ENCODE measurements around the gene GRIN1.

GRIN1 gene

GRCh38 chr9:137109250-137110146 is 29.5 kb upstream of the GRIN1 start:
- Mint-ChIP-seq H3K9me3 (no peaks in the 10 kb centered on the region), H3K4me1 (peaks cover 18% of the 10 kb centered on the region), H3K27ac (peak overlapping the region in 1 of 2 donors; percentile 34), H3K27me3 (no peaks in the 10 kb centered on the region), H3K4me3 (no peak overlapping the region)
- DNase-seq: no peak
- ATAC-seq: no peak

GRCh38 chr9:137110147-137110910 is 28.6 kb upstream of the GRIN1 start:
- peaks cover 18% of the 10 kb centered on the region for H3K4me1 Mint-ChIP-seq
- H3K27ac Mint-ChIP-seq: peak overlapping the region in 1 of 2 donors; percentile 42
- ATAC-seq (no peak), DNase-seq (no peak)
- no peak overlapping the region for H3K4me3 Mint-ChIP-seq
- no peaks in the 10 kb centered on the region for H3K27me3 Mint-ChIP-seq
- H3K9me3 Mint-ChIP-seq: no peaks in the 10 kb centered on the region

GRCh38 chr9:137110911-137111787 is 27.8 kb upstream of the GRIN1 start:
- H3K9me3 Mint-ChIP-seq: no peaks in the 10 kb centered on the region
- H3K4me3 Mint-ChIP-seq: no peak overlapping the region
- H3K4me1 Mint-ChIP-seq: peaks cover 18% of the 10 kb centered on the region
- ATAC-seq (no peak), DNase-seq (no peak)
- H3K27me3 Mint-ChIP-seq: no peaks in the 10 kb centered on the region
- peak overlapping the region in 1 of 2 donors; percentile 42 for H3K27ac Mint-ChIP-seq

GRCh38 chr9:137111788-137112563 is 27.0 kb upstream of the GRIN1 start:
- H3K9me3 Mint-ChIP-seq: no peaks in the 10 kb centered on the region

GRCh38 chr9:137112564-137113384 is 26.2 kb upstream of the GRIN1 start:
- DNase-seq (no peak), ATAC-seq (no peak)
- H3K9me3 Mint-ChIP-seq: no peaks in the 10 kb centered on the region
- H3K27ac Mint-ChIP-seq: no peak overlapping the region
- H3K4me3 Mint-ChIP-seq: peak overlapping the region; percentile 82 to 85
- H3K27me3 Mint-ChIP-seq: no peaks in the 10 kb centered on the region
- peaks cover 18% of the 10 kb centered on the region for H3K4me1 Mint-ChIP-seq

More at GRCh38 chr9:137111788-137112563, 27.0 kb upstream of the GRIN1 start:
- Mint-ChIP-seq H3K27ac (peak overlapping the region in 1 of 2 donors; percentile 42), H3K4me1 (peaks cover 18% of the 10 kb centered on the region), H3K27me3 (no peaks in the 10 kb centered on the region), H3K4me3 (peak overlapping the region in 1 of 2 donors; percentile 26)
- no peak for DNase-seq
- ATAC-seq: no peak

DNA sequence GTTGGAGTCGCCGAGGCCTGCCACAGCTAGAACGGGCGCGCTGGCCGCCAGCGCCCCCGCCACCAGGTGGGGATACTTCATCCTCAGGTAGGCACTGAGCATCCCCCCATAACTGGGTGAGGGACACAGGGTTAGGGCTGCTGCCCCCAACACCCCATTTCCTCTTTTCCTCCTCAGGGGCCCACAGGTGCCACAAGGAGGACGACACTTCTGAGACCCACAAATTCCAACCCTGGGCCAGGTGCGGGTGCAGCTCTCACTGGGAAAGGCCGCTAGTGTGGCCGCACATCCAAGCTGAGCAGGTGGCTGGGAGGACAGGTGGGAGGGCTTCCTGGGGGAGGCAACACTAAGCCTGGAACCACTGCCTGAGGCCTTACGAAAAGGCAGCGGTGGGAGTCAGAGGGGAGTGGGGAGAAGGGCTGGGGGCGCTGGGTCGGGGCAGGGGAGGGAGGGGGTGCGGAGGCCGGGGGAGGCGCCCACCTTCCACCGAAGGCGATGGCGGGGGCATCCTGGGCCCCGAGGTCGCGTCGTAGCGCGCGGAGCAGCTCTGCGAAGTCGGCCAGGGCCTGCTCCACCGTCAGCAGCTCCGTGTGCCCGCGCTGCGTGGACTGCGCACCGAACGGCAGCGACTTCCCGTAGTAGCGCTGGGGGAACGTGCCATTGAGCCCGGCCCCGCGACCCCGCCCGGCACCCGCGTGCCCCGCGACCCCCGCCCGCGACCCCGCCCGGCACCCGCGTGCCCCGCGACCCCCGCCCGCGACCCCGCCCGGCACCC is 25.4 kb upstream of the GRIN1 start:
- H3K4me3 Mint-ChIP-seq: peak overlapping the region; percentile 82 to 85
- peak; percentile 56 for ATAC-seq
- no peak for DNase-seq
- H3K4me1 Mint-ChIP-seq: peaks cover 19% of the 10 kb centered on the region
- peak overlapping the region; percentile 57 to 97 for H3K27ac Mint-ChIP-seq
- no peaks in the 10 kb centered on the region for H3K27me3 Mint-ChIP-seq
- no peaks in the 10 kb centered on the region for H3K9me3 Mint-ChIP-seq

DNA sequence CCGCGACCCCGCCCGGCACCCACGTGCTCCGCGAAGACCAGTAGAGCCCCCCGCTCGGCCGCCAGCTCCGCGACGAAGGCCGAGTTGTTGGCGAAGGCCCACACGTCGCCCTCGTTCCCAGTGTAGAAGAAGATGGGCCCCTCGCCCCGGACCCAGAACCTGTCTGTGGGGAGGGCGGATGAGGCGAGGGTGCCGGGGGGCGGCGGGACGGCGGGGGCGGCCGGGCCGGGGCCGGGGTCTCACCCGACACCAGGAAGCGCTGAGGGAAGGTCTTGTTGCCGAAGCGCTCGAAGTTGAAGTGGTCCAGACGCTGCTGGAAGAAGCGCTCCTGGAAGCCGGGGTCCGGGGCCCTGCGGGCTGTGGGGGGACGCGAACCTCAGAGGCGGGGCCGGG is 24.7 kb upstream of the GRIN1 start:
- ATAC-seq (peak; percentile 36), DNase-seq (no peak)
- Mint-ChIP-seq H3K4me3 (peak overlapping the region; percentile 72 to 74), H3K27me3 (no peaks in the 10 kb centered on the region), H3K27ac (peak overlapping the region; percentile 12 to 69), H3K9me3 (no peaks in the 10 kb centered on the region), H3K4me1 (peaks cover 25% of the 10 kb centered on the region)

GRCh38 chr9:137114613-137115393 is 24.2 kb upstream of the GRIN1 start, which contains the start of gene DPP7:
TSS of gene DPP7 (minus strand) at chr9:137114733. CDS start at chr9:137114713, 20 bp downstream.
- Mint-ChIP-seq H3K27me3 (no peaks in the 10 kb centered on the region), H3K4me1 (peaks cover 28% of the 10 kb centered on the region), H3K9me3 (no peaks in the 10 kb centered on the region), H3K4me3 (peak within 1 kb of the TSS; percentile 82 to 85), H3K27ac (peak within 1 kb of the TSS; percentile 69 to 97)
- peak; percentile 84 for ATAC-seq
- peak; percentile 76 to 80 for DNase-seq

GRCh38 chr9:137115394-137116026 is 23.4 kb upstream of the GRIN1 start:
- H3K4me3 Mint-ChIP-seq: peak overlapping the region; percentile 66 to 69
- peaks cover 28% of the 10 kb centered on the region for H3K4me1 Mint-ChIP-seq
- H3K27me3 Mint-ChIP-seq: no peaks in the 10 kb centered on the region
- DNase-seq (no peak), ATAC-seq (no peak)
- peak overlapping the region in 1 of 2 donors; percentile 59 for H3K27ac Mint-ChIP-seq
- no peaks in the 10 kb centered on the region for H3K9me3 Mint-ChIP-seq

DNA sequence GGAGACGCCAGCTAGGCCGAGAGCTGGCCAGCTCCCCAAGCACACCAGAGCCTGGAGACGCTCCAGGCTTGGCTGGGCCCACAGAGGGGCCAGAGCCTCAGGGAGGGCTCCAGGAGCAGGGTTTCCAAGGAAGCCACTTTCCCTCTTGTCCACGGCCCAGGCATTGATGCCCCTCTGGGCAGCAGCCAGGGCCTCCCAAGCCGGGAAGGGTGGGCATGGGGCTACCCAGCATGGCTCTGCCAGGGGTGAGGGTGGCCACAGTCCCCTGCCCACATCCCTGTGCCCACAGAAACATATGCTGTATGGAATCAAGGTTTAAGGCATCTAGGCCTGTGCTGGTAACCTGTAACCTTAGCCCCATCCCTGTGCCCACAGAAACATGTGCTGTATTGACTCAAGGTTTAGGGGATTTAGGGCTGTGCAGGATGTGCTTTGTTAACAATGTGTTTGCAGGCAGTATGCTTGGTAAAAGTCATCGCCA is 22.9 kb upstream of the GRIN1 start:
- Mint-ChIP-seq H3K4me1 (peaks cover 23% of the 10 kb centered on the region), H3K27ac (peak overlapping the region in 1 of 2 donors; percentile 59), H3K4me3 (peak overlapping the region in 1 of 2 donors; percentile 66), H3K9me3 (no peaks in the 10 kb centered on the region), H3K27me3 (no peaks in the 10 kb centered on the region)
- ATAC-seq (no peak), DNase-seq (no peak)

- peaks cover 22% of the 10 kb centered on the region for H3K4me1 Mint-ChIP-seq
- no peaks in the 10 kb centered on the region for H3K27me3 Mint-ChIP-seq
- no peaks in the 10 kb centered on the region for H3K9me3 Mint-ChIP-seq
- H3K27ac Mint-ChIP-seq: no peak overlapping the region
- ATAC-seq (no peak), DNase-seq (no peak)
- H3K4me3 Mint-ChIP-seq: no peak overlapping the region
These were observed 22.2 kb upstream of the GRIN1 start for GRCh38 chr9:137116728-137117127.

- ATAC-seq (no peak), DNase-seq (no peak)
- H3K4me1 Mint-ChIP-seq: peaks cover 27% of the 10 kb centered on the region
- H3K27me3 Mint-ChIP-seq: no peaks in the 10 kb centered on the region
- H3K9me3 Mint-ChIP-seq: no peaks in the 10 kb centered on the region
- no peak overlapping the region for H3K4me3 Mint-ChIP-seq
- no peak overlapping the region for H3K27ac Mint-ChIP-seq
These were observed 21.7 kb upstream of the GRIN1 start for GRCh38 chr9:137117269-137117731.

Measured in stimulated activated naive CD8-positive, alpha-beta T cell treated with anti-CD3 and anti-CD28 coated beads, Interleukin-15, amount 100 ng/mL, for 72 hours (primary cell).